ENCODE results near the gene HM13.
"Not testable (repeated sequence)": the region's sequence is repeated elsewhere in the genome, so short reads cannot be mapped to it uniquely, and the experiment has no call there.

The HM13 gene, protein sequence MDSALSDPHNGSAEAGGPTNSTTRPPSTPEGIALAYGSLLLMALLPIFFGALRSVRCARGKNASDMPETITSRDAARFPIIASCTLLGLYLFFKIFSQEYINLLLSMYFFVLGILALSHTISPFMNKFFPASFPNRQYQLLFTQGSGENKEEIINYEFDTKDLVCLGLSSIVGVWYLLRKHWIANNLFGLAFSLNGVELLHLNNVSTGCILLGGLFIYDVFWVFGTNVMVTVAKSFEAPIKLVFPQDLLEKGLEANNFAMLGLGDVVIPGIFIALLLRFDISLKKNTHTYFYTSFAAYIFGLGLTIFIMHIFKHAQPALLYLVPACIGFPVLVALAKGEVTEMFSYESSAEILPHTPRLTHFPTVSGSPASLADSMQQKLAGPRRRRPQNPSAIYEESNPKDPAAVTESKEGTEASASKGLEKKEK

GRCh38 chr20:31514154-31515071 lies at the start of gene HM13:
Gene HM13 (plus strand): TSS chr20:31514442. CDS start chr20:31514552, 110 bp downstream.
- Mint-ChIP-seq H3K36me3 (peaks cover 2% of the 10 kb centered on the region), H3K9me3 (ENCODE audit: low read depth) (no peaks in the 10 kb centered on the region), H3K4me1 (ENCODE audit: low read depth) (peaks cover 7% of the 10 kb centered on the region), H3K27me3 (no peaks in the 10 kb centered on the region), H3K27ac (no peak within 1 kb of the TSS), H3K4me3 (peak within 1 kb of the TSS; percentile 79)

- H3K4me1 Mint-ChIP-seq (ENCODE audit: low read depth): peaks cover 17% of the 10 kb centered on the region
- H3K36me3 Mint-ChIP-seq; H3K4me3 Mint-ChIP-seq; H3K9me3 Mint-ChIP-seq (ENCODE audit: low read depth); H3K27me3 Mint-ChIP-seq; H3K27ac Mint-ChIP-seq: not testable (repeated sequence)
Measured at GRCh38 chr20:31470946-31471345, 43.3 kb upstream of the HM13 start.

GRCh38 chr20:31472395-31473330 lies 41.6 kb upstream of the HM13 start:
- H3K27me3 Mint-ChIP-seq: peaks cover 20% of the 10 kb centered on the region

GRCh38 chr20:31473331-31474096 lies 40.7 kb upstream of the HM13 start:
- H3K9me3 Mint-ChIP-seq (ENCODE audit: low read depth): peaks cover 4% of the 10 kb centered on the region
- H3K4me3 Mint-ChIP-seq: peak overlapping the region; percentile 37
- peaks cover 19% of the 10 kb centered on the region for H3K4me1 Mint-ChIP-seq (ENCODE audit: low read depth)
- peaks cover 21% of the 10 kb centered on the region for H3K27me3 Mint-ChIP-seq
- H3K36me3 Mint-ChIP-seq: no peaks in the 10 kb centered on the region
- H3K27ac Mint-ChIP-seq: no peak overlapping the region

More at GRCh38 chr20:31472395-31473330, 41.6 kb upstream of the HM13 start:
- H3K36me3 Mint-ChIP-seq: no peaks in the 10 kb centered on the region
- peaks cover 4% of the 10 kb centered on the region for H3K9me3 Mint-ChIP-seq (ENCODE audit: low read depth)
- peaks cover 19% of the 10 kb centered on the region for H3K4me1 Mint-ChIP-seq (ENCODE audit: low read depth)
- no peak overlapping the region for H3K27ac Mint-ChIP-seq
- no peak overlapping the region for H3K4me3 Mint-ChIP-seq

- peaks cover 22% of the 10 kb centered on the region for H3K27me3 Mint-ChIP-seq
- H3K9me3 Mint-ChIP-seq (ENCODE audit: low read depth): peaks cover 4% of the 10 kb centered on the region
- H3K27ac Mint-ChIP-seq: no peak overlapping the region
- peaks cover 19% of the 10 kb centered on the region for H3K4me1 Mint-ChIP-seq (ENCODE audit: low read depth)
- no peaks in the 10 kb centered on the region for H3K36me3 Mint-ChIP-seq
- H3K4me3 Mint-ChIP-seq: peak overlapping the region; percentile 37
Measured at GRCh38 chr20:31474097-31474436, 40.2 kb upstream of the HM13 start.

DNA sequence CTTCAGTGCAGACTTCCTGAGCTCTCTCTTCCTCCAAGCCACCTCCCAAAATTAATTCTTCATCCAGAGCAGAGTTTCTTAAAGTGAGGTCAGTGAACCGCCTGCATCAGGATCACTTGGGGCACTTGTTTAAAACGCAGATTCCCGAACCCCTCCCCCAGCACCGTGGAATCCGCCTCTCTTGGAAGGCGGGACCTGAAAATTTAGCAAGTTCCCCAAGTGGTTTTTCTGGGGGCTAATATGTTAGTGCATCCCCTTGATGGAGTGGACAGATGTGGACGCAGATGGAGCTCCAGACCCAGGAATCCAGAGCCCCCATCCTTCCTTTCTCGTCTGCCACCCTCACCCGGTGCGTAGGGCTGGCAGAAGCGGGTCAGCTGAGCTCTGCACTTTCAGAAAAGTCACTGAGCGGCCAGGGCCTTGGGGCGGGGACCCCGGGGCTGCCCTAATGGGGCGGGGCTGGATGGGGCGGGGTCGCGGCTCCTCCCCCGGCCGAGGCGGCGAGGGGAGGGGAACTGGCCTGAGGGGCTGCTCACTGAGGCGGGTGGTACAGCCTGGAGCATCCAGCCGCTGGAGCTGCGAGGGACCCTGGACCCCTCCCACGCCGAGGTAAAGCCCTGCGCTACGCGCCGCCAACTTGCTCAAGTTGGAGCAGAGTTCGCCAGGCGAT lies 39.3 kb upstream of the HM13 start, which contains the start of the genes DEFB124 and REM1:
DEFB124 (minus strand) TSS at position 370 of the 670 bp plus-strand sequence. CDS start 2,114 bp downstream, outside the sequence.
REM1 (plus strand) TSS at position 531 of the 670 bp plus-strand sequence. CDS start 1,158 bp downstream, outside the sequence.
- Mint-ChIP-seq H3K9me3 (ENCODE audit: low read depth) (peaks cover 4% of the 10 kb centered on the region), H3K27me3 (peaks cover 24% of the 10 kb centered on the region), H3K4me3 (peak within 1 kb of the TSS; percentile 55), H3K36me3 (no peaks in the 10 kb centered on the region), H3K4me1 (ENCODE audit: low read depth) (peaks cover 19% of the 10 kb centered on the region), H3K27ac (no peak within 1 kb of the TSS)

DNA sequence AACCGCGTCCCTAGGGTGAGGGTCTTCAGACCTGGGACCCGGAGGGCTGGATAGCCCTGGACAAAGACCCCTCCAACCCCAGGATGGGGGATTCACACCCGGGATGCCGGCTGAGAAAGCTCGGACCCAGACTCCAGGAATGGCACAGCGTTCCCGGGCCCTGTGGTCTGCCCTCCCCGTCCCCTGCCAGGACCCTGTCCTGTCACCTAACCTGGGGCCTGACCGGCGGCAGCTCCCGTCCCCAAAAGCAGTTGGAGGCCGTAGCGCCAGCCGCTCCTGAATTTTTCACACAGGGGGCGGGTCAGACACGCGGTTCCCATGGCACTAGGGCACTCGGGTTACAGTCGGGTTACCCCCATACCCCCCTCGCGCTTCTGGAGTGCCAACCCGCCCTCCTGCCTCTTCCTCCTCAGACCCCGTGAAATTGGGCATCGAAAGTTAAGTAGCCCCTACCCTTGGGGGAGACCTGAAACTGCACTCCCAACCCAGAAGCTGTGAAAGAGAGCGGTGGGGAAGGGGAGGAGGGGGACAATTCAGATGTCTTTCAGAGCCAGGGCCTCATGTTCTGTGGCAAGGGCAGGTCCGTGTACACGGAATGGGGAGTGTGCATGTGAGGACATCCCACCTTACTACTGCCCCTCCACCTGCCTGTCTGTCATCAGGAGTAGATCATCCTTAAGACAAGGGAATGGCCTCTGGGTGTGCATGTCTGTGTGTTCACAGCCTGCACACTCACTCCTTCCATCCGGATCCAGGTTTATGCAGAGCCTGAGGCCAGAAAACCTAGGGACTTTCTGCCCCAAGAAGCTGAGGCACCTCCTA lies 38.6 kb upstream of the HM13 start:
- H3K4me3 Mint-ChIP-seq: no peak overlapping the region
- no peaks in the 10 kb centered on the region for H3K36me3 Mint-ChIP-seq
- H3K27ac Mint-ChIP-seq: no peak overlapping the region
- H3K4me1 Mint-ChIP-seq (ENCODE audit: low read depth): peaks cover 19% of the 10 kb centered on the region
- peaks cover 24% of the 10 kb centered on the region for H3K27me3 Mint-ChIP-seq
- peaks cover 4% of the 10 kb centered on the region for H3K9me3 Mint-ChIP-seq (ENCODE audit: low read depth)

DNA sequence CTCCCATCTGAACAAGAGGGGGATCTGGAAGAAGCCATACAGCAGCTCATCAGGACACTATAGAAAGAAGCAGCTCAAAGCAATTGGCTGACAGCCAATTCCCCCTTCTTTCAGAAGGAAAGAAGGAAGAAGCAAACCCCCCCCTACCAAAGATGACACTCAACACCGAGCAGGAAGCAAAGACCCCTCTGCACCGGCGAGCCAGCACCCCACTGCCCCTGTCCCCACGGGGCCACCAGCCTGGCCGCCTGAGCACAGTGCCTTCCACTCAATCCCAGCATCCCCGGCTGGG lies 38.0 kb upstream of the HM13 start:
- Mint-ChIP-seq H3K27me3 (peaks cover 25% of the 10 kb centered on the region), H3K4me1 (ENCODE audit: low read depth) (peaks cover 19% of the 10 kb centered on the region), H3K27ac (no peak overlapping the region), H3K36me3 (no peaks in the 10 kb centered on the region), H3K4me3 (no peak overlapping the region), H3K9me3 (ENCODE audit: low read depth) (peaks cover 4% of the 10 kb centered on the region)

- no peak overlapping the region for H3K27ac Mint-ChIP-seq
- H3K36me3 Mint-ChIP-seq: no peaks in the 10 kb centered on the region
- peaks cover 30% of the 10 kb centered on the region for H3K27me3 Mint-ChIP-seq
- peaks cover 19% of the 10 kb centered on the region for H3K4me1 Mint-ChIP-seq (ENCODE audit: low read depth)
- H3K9me3 Mint-ChIP-seq (ENCODE audit: low read depth): peaks cover 4% of the 10 kb centered on the region
- no peak overlapping the region for H3K4me3 Mint-ChIP-seq
Measured at GRCh38 chr20:31476643-31477215, 37.5 kb upstream of the HM13 start.

DNA sequence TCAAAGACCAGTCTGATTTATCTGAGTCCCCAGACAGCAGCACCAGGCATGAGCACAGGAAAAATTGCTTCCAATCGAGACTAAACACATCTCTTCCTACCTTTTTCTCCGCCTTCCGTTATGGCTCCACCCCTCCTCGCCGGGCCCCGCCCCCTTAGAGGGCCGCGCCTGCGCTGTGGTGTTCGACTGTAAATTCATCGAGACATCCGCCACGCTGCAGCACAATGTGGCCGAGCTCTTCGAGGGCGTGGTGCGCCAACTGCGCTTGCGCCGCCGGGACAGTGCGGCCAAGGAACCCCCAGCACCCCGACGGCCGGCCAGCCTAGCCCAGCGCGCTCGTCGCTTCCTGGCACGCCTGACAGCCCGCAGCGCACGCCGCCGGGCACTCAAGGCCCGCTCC lies 30.2 kb upstream of the HM13 start:
- H3K4me1 Mint-ChIP-seq (ENCODE audit: low read depth): peaks cover 6% of the 10 kb centered on the region
- H3K9me3 Mint-ChIP-seq (ENCODE audit: low read depth): no peaks in the 10 kb centered on the region
- H3K4me3 Mint-ChIP-seq: no peak overlapping the region
- H3K27ac Mint-ChIP-seq: no peak overlapping the region
- H3K36me3 Mint-ChIP-seq: no peaks in the 10 kb centered on the region
- peaks cover 23% of the 10 kb centered on the region for H3K27me3 Mint-ChIP-seq

DNA sequence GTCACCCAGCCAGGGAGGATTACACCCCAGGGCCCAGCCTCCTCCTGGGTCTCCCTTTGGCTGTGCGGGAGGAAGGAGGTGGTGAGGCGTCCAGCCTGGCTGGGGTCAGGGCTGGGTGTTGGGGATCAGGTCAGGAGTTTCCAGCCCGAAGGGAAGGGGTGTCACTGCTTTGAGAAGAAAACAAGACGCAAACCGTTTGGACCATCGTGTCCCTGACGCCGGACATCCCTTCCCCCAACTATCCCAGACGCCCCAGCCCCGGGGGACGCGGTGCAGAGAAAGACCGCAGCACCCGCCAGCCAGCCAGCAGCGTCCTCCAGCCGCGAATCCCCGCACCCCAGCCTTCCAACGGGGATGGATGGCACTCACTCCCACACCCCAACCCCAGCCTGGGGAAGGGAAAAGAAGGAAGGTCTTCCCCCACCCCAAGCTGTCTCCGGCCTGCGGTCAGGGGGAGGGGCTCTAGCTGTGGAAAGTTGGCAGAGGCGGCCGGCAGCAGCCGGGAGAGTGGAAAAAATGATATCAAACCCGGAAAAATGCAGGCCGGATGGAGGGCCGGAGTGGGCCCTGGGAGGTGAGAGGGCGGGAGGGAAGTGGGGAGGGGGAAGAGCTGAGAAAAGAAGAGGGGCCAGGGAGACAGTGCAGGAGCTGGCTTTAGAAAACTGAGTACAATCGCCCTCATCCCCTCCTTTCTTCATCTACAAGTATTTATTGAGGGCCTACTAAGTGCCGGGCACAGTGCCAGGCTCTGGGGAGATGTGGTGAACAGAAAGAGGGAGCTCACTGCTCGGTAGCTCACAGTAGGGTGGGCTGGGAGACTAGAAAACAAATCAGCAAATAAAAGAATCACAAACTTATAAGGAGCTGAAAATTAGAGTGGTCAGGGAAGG lies 28.5 kb upstream of the HM13 start:
- Mint-ChIP-seq H3K27me3 (peaks cover 20% of the 10 kb centered on the region), H3K9me3 (ENCODE audit: low read depth) (no peaks in the 10 kb centered on the region), H3K4me3 (no peak overlapping the region), H3K36me3 (no peaks in the 10 kb centered on the region), H3K4me1 (ENCODE audit: low read depth) (peaks cover 6% of the 10 kb centered on the region), H3K27ac (no peak overlapping the region)

DNA sequence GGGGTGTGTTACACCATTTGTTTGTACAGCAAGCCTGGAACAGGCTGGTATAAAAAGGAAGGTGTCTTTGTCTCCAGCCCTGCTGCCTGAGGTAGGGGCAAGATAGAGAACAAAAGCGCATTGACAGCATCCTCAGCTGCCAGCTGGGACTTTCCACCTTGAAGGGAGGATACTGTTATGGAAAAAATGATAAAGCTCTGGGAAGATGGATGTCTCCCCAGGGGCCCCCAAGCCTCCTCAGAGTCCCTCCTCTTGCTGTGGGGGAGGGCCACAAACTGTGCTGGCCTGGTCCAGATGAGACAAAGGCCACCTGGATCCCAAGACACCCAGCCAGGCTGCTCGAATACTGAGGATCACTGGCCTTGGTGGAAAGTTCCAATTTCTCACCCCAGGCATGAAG lies 26.1 kb upstream of the HM13 start:
- peaks cover 10% of the 10 kb centered on the region for H3K27me3 Mint-ChIP-seq
- H3K27ac Mint-ChIP-seq: no peak overlapping the region
- peaks cover 6% of the 10 kb centered on the region for H3K4me1 Mint-ChIP-seq (ENCODE audit: low read depth)
- H3K4me3 Mint-ChIP-seq: no peak overlapping the region
- no peaks in the 10 kb centered on the region for H3K9me3 Mint-ChIP-seq (ENCODE audit: low read depth)
- no peaks in the 10 kb centered on the region for H3K36me3 Mint-ChIP-seq
